ENCODE results near the gene RASD2.

GRCh38 chr22:35560824-35561223 lies 20.2 kb downstream of the RASD2 start:
- TF ChIP-seq SIN3A (IDR thresholded peaks at IDR 0.05; ENCODE audit: borderline replicate concordance, insufficient read depth, low read length), result no peak
- TF ChIP-seq TAF1 (IDR thresholded peaks at IDR 0.05; ENCODE audit: borderline replicate concordance, insufficient read depth, low read length), result no peak
- no peak for TF ChIP-seq REST (IDR thresholded peaks at IDR 0.05; ENCODE audit: insufficient read depth in 1 of 2, low read depth in 2 of 2, low read length in 2 of 2)
- TF ChIP-seq POLR2AphosphoS5 (IDR thresholded peaks at IDR 0.05; ENCODE audit: low read depth, low read length), result no peak
- TF ChIP-seq FOXP2 (optimal IDR thresholded peaks at IDR 0.05; ENCODE audit: borderline replicate concordance, extremely low read depth, extremely low read length, insufficient read depth), result no peak
